HG03064 (cell line): ENCODE results near the gene TTLL10.

ENCODE experiments used
- ATAC-seq: cut with Tn5 transposase; IDR thresholded peaks from one replicate; pipeline ENCODE4 v1.9.1; 2021; ENCODE audit warnings: low read depth; ENCODE audit not compliant: unreplicated experiment

The TTLL10 gene, protein sequence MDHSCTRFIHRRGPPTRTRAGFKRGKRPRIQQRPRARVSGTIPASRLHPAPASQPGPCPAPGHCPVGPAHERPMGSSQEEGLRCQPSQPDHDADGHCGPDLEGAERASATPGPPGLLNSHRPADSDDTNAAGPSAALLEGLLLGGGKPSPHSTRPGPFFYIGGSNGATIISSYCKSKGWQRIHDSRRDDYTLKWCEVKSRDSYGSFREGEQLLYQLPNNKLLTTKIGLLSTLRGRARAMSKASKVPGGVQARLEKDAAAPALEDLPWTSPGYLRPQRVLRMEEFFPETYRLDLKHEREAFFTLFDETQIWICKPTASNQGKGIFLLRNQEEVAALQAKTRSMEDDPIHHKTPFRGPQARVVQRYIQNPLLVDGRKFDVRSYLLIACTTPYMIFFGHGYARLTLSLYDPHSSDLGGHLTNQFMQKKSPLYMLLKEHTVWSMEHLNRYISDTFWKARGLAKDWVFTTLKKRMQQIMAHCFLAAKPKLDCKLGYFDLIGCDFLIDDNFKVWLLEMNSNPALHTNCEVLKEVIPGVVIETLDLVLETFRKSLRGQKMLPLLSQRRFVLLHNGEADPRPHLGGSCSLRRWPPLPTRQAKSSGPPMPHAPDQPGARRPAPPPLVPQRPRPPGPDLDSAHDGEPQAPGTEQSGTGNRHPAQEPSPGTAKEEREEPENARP

DNA sequence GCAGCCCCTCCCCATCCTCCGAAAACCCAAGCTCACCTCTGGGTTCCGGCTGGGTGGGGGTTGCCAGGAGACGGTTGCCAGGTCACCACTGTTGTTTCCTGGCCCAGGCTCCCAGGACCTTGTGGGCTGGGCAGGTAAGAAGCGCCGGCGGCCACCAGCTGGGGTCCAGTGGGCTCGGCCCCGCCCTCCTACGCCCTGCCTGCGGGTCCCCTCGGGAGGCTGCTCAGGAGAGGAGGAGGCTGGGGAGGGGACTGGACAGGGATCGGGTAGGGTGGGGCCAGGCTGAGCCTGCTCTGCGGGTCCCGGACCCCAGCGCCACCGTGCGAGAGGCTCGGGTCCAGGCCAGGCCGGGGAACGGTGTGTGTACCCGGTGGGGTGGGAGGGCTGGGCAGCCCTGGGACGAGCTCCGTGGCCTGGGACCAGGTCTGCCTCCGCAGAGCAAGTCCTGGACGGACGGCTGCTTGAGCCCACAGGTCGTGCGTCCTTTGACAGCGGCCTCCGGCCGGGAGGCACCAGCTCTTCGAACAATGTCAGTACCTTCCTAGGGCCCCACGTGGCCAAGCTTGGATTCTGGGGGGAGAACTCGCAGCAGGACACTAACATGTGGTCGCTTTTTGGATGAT lies at the start of gene TTLL10:
TTLL10 (plus strand) TSS at position 88 of the 623 bp plus-strand sequence. CDS start 5,336 bp downstream, outside the sequence.
- ATAC-seq: no peak

DNA sequence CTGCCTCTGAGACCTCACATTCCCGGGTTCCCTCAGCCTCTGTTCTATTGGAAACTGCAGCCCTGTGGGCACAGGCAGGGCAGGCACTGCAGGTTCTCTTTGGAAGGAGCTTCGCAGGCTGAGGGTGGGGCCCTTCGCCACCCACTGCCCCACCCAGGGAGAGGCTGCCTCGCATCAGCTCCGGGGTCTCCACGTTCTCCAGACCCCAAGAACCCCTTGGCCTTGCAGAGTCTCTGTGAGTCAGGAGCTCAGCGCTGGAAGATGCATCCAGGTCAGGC lies 49.2 kb upstream of the TTLL10 start:
- no peak for ATAC-seq

DNA sequence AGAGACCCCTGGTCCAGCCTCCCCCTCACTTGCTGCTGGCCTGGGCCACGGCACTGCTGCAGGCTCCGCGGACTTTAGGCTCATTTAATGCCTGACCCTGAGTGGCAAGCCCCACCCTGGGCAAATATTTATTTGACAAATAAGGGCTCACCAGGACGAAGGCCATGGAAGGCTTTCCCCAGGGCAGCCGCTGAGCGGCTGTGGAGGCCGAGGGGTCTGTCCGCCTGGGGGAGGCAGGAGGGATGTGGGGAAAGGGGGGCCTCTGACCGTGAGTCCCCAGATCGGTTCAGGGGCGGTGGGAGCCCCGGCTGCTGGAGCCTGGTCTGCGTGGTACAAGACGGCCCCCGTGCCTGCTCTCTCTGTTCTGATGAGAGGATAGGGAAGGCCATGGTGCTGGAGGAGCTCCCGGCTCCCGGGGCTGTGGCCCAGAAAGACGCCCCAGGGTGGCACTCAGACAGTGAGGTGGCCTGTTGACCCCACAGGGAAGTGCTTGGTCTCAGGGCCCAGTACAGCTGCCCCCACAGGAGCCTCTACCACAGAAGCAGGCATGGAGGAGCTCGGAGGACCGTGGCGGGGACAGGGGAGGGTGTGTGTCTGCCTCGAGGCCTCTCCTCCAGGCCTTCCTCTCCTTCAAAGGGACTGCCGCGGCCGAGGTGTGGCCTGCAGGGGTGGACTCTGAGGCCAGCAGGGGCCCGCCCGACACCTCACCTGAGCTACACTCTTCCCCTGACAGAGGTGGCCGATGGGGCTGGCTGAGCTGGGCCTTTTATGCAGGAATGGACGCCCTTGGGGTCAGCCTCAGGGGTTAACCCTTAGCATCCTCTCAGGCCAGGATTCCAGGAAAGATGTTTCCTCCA lies 48.7 kb upstream of the TTLL10 start:
- ATAC-seq: no peak

DNA sequence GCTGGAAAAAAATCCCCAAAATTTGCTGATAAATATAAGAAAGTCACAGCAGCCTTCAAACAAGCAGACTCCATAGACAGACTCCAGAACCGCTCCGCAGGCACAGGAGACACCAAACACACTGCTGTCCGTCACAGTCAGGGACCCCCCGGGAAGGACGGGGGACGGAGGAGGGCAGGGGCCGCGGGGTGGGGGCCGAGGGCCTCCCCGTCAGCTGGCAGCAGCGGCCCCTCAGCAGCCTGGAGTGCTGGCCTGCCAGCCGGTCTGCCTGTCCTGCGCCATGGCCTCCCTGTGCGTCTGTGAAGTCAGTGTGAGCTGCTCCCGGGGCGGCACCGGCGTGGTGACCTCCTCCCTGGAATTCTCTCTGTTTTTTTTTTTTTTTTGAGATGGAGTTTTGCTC lies 47.7 kb upstream of the TTLL10 start:
- no peak for ATAC-seq

DNA sequence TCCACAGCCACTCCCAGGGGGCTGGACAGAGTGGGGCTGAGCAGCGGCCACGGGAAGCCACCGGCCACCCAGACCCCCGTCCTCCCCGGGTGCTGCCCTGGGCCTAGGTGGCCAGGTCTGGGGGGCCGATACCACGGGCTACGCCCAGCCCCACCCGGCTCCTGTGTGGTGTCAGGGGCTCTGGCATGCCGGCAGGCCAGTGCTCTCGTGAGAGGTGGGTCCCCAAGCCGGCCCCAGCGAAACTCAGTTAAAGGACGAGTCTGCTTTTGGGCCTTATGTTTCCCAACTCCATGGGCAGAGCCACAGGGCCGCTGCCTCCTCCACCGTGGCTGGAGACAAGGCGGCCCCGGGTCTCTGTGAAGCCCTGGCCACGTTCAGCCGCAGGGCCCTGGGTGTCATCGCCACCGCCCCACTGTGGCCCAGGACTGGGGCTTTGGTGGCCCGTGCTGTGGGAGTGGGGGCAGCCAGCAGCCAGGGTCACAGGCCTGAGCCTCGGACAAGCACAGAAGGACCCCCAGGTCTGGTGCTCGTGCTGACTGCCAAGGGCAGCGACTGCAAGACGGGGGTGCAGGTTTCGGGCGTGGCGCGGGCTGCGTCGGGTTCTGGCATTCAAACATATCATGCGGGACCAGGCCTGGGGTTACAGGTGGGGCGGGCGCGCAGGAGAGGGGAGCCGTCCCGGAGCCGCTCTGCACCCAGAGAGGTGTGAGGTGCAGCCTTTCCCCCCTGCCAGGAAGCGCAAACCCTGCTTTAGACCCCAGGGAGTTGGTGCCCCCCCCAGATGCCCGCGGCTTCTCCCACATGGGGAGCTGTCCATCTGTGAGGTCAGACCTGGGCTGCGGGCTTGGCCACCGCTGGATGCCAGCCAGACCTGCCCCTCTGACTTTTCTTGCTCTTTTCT lies 45.9 kb upstream of the TTLL10 start:
- ATAC-seq: no peak

DNA sequence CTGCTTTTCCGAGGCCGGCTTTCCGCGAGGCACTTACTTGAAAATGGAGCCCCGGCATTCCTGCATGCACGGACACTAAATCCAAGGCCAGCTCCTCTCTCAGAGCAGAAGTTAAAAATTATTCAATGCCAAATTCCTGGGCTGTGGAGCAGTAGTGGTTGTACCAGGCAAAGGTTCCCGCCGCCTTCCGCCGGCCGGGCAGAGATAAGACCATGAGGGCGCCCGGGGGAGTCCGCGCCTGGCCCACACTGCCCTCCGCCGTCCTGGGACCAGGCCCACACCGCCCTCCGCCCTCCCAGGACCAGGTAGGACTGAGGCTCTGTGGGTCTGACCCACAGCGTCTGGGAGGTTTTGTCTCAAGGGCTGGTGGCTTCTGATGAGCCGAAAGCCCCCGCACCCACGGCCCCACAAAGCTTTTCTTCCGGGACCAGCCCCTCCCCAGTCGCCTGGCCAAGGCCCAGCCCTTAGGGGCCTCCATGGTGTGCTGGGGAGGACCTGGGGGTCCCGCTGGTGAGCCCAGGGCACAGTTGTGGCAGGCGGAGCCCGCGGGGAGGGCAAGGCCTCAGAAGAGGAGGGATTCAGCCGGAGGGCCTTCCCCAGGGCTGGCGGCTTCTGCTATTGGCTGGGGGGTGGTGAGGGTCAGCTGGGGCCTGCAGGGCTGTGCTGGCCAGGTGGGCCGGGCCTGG lies 45.1 kb upstream of the TTLL10 start:
- ATAC-seq: no peak

DNA sequence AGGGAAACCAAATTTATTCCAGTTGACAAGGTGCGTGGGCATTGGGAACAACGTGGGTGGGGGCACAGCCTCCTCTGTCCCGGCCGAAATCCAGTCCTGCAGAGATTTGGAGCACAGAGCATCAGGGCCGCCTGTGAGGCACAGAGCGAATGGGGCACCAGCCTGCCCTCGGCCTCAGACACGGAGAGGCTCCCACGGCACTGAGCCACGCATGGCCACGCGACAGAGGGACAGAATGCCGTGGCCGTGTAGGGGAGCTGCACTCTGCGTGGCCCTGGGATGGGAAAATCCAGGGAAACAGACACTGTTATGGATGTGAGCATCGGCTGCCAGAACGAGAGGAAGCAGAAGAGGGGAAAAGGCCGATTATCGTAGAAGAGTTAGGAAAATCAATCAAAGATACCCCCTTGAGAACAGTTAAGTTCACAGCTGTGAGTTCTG lies 44.3 kb upstream of the TTLL10 start:
- ATAC-seq: no peak

DNA sequence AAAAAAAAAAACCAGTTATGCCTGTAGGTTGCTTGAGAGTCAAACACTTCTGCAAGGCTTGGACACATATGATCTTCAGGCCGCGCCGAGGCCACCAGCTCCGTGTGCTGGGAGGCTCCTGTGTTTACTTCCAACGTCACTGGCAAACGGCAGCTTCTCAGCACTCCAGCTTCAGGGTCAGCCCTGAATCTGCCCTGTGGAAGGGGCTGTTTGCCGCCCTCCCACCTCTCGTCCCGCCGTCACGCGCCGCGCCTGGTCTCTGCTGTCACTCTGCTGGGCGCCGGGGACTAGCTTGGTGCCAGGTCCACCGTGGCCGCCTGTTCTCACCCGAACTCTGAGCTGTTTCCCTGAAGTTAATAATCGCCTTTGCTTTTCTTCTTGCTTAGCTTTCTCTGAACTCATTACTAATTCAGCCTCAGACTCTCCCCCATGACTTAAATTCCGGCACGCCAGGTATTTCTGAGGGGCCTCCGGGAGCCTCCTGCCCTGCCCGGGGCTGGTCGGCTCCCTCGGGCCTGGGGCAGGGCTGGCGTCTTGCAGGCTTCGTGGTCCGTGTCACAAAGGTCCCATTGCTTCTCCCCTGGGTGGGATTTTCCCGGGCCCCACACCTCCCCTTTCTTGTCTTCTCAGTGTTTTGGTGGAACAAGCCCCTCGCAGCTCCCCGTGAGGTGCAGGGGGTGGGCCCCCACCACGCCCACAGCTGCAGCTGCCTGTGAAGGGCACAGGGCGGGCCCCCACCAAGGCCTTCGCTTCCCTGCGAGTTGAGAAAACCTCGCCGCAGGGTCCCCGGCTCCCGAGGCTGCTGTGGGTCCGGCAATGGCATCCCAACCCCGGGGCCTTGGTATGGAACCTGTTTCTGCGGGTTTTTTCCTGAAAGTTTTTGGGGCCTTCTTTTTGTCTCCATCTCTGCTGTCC lies 43.2 kb upstream of the TTLL10 start:
- ATAC-seq: no peak

DNA sequence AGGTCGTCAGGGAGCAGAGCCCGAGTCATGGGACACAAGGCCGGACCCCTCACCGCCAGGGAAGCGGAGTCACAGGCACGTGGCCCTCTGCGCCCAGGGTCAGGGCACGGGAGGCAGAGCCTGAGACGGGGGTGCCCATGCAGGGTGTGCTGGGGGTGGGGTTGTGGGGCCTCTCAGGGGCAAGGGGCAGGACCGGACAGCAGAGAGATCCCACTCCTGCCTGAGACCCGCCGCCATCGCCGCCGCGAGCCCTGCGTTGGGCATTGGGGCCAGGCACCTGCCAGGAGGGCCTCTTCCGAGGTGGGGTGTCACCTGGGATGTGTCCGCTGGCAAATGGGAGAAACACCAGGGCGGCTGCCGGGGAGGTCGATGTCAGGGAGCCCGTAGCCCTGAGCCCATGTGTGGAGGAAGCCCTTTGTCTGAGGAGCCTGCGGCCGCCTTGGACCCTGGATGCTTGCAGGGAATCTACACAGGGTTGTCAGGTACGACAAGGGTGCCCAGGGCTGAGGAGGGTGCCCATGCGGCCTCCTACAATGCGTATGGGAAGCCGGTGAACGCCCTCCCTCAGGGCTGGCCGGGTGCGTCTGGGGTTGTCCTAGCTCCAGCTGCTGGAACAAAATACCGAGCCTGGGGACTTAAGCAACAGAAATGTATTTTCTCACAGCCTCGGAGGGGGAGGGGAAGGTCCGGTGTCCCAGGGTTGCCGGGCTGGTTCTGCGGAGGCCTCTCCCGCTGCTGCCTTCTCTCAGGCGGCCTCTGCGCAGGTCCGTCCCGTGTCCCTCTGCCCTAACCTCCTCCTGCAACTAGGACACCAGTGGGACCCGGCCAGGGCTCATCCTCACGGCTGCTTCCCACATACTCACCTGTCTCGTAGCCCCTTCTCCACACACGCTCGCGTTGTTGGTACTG lies 41.4 kb upstream of the TTLL10 start:
- no peak for ATAC-seq

DNA sequence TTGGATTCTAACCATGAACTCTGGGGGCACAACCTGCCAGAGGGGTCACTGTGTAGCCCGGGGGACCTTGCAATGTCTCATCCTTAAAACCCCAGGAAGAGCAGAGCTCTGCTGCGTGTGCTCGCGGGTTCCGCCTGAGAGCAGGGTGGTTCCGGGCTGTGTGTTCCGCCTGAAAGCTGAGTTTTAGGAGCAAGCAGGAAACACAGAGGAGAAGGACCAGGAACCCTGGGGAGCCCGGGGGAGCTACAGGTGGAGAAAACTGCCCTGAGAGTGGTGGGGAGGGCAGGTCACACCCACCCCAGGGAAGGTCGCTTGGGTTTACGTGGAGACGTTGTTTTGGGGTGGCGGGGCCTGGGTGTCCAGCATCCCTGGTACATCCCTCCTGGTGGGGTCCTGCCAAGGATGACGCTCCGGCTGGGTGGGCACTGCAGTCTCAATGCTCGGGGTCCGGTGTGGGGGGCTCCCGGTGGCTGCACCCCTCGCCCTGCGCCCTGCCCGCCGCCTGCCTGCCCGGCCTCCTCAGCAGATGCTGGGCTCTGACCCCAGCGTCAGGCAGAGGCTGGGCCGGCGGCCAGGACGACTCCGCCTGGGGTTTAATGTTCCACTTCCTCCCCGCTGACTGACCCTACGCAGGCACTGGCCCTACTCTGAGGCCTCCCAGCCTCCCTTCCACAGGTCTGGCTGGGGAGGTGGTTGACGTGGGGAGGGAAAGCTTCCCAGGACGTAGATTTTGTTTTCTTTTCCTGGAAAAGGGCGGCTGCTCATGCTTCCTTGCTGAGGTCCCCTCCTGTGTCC lies 40.5 kb upstream of the TTLL10 start:
- ATAC-seq: no peak

DNA sequence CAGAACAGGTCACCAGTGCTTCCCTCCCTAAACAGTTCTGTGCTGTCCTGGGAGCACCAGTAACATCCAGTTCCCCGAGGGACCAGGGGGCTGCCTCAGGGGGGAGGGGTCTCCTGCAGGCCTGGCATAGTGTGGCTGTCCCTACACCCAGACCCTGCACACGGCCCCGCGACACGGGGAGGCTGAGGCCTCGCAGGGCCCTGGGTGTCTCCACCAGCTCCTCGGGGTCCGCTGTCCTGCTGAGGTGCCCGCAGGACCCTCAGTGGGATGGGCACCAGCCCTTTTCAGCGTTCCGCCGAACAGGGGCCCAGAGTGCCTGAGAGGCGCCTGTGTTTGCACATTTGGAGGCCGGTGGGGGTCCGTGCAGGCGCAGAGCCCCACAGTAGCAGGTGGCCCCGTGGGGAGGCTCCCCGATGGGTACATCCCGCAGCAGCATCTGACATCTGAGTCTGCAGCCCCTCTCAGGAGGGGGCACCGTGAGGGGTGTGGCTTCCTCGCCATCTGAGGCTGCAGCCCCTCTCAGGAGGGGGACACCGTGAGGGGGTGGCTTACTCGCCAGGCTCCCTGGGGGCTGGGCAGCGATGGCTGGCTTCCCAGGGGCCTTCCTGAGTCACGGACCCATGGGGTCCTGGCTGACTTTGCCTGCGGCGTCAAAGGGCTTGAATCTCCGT lies 39.2 kb upstream of the TTLL10 start:
- ATAC-seq: no peak

DNA sequence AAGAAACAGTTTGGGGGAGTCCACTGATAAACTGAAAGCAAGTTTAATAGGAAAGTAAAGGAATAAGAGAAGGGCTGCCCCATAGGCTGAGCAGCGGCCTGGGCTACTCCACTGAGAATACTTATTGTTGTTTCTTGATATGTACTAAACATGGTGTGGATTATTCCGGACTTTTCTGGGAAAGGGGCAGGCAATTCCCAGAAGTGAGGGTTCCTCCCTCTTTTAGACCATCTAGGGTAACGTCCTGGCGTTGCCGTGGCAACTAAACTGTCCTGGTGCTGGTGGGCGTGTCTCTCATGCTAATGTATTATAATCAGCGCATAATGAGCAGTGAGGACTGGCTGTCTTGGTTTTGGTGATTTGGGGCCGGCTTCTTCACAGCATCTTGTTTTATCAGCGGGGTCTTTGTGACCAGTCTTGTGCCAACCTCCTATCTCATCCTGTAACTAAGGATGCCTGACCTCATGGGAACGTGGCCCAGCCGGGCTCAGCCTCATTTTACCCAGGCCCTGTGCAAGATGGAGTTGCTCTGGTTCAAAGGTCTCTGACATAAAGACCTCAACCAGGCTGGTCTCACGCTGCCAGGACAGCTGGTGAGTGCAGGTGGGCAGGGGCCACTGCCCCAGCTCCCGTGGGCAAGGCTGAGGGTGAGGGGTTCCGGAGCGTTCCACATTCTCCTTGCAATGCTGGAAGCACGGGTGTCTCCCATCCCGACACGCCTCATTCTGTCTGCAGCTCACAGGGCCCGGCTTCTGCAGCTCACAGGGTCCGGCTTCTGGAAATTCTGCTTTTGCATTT lies 38.1 kb upstream of the TTLL10 start:
- no peak for ATAC-seq

DNA sequence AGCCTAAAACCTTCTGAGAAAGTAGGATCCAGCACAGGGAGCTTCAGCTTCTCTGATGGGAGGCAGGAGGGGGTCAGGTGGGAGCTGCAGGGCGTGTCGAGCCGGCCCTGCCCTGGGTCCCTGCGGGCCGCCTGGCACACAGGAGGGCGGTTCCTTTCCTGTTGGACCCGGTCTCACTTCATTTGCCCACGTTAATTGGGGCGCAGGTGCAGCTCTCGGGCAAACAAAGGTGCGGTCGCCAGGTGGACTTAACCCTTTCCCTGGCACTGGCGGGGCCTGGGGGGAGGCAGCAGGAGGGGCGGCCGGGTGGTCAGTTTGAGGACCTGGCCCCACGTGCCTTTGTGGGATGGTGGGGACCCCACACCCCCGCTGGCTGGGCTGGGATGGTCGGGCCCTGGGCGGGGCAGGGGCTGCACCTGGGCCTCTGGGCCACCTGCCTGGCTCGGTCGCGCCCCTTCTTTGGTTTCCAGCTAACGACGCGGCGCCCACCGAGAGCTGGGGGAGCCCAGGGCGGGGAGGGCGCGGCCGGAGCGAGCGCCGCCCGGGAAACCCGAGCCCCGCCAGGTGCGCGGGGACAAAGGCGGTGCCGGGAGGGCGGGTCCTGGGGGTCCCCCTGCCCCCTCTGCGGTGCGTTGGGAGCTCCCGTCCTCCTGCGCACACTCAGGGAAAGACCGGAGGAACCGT lies 37.0 kb upstream of the TTLL10 start:
- no peak for ATAC-seq

DNA sequence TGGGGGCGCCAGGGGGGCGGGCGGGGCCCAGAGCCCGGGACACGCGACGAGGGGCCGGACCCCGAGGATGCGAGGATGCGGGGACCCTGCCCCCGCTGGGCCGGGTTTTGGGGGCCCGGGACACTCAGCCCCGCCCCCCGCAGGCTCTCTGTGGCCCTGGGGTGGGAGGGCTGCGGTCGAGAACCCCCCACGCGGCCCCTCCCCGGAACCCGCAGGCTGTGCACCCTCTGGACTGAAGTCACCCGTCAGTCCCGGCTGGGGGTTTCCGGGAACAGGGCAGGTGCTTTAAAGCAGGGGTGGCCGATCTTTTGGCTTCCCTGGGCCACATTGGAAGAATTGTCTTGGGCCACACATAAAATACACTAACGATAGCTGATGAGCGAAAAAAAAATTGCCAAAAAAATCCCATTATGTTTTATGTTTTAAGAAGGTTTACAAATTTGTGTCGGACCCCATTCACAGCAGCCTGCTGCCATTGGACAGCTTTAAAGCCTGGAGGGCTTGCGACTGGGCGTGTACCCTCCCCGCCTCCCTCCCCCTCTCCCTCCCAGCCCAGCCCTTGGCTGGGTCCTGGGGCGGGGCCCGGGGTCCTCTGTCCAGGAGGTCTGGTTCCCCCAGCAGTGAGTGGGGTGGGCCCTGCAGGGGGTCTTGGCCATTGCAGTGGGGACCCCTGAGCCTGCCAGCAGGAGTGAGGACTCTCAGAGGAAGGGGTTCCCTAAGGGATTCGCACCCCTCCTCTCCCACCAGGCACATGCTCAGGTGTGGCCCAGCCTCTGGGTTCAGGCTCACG lies 36.2 kb upstream of the TTLL10 start:
- no peak for ATAC-seq
